ENCODE measurements around the gene FRMD4A. TPM values are rescaled to one million over a fixed set of nuclear protein-coding genes. Genes with fewer than 3 reads are reported as not detected.

Gene FRMD4A
- total RNA-seq, 1 donor from 2014 or later: 28.2 TPM

DNA sequence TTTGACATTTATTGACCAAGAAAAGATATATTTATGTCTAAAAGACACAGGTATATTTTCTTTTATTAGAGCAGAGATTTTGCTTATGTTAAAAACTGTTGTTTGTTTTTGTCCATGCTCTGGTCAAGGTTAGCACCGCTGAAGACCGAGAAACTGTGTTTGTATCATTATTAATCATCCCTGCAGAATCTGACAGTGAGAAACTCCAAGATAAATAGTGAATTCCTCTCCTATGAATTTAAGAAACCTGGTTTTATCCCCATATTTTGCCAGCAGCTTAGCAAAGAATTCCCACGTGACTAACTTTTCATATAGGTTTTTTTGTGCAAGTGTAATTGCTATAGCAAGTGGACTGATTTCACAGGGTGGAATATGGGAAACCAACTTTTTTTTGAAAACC is 77.6 kb downstream of the FRMD4A start:
- H3K27me3 ChIP-seq (ENCODE audit: control insufficient read depth, insufficient read depth, low read length): no peaks in the 10 kb centered on the region
- H3K4me3 ChIP-seq (ENCODE audit: low read depth, low read length): no peak overlapping the region
- H3K36me3 ChIP-seq (ENCODE audit: control insufficient read depth, insufficient read depth, low read length): no peaks in the 10 kb centered on the region
- DNase-seq (ENCODE audit: low read depth): no peak
- TF ChIP-seq, protein P1, sequence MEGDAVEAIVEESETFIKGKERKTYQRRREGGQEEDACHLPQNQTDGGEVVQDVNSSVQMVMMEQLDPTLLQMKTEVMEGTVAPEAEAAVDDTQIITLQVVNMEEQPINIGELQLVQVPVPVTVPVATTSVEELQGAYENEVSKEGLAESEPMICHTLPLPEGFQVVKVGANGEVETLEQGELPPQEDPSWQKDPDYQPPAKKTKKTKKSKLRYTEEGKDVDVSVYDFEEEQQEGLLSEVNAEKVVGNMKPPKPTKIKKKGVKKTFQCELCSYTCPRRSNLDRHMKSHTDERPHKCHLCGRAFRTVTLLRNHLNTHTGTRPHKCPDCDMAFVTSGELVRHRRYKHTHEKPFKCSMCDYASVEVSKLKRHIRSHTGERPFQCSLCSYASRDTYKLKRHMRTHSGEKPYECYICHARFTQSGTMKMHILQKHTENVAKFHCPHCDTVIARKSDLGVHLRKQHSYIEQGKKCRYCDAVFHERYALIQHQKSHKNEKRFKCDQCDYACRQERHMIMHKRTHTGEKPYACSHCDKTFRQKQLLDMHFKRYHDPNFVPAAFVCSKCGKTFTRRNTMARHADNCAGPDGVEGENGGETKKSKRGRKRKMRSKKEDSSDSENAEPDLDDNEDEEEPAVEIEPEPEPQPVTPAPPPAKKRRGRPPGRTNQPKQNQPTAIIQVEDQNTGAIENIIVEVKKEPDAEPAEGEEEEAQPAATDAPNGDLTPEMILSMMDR (IDR thresholded peaks at IDR 0.05; ENCODE audit: insufficient read depth, low read length, poor library complexity, severe bottlenecking): no peak

DNA sequence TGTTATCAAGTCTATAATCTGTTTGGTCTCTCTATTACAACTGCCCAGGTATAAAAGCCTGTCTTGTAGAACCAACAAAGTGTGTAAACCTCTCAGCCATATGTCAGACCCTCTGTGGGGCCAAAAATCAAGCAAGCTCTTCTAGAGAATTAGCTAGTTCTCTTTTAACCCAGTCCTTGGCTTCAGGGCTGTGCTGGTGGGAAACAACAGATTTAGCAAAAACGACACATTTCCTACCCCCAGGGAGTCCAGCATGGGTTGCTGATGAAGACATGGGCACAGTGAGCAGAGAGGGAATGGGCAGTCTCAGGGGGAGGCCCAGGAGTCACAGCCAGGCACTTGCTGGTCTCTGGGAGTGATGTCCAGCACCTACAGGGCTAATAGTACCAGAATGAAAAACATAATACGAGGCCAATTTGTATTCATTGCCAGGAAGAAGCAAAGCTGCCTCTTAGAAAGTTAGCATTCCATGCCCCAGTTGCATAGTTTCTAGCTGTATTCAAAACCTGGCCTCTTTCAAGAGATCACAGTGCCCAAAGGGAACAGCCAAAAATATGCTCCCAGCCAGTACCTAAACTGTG is 80.1 kb downstream of the FRMD4A start:
- Histone ChIP-seq H3K27me3 (ENCODE audit: control insufficient read depth, insufficient read depth, low read length) (no peaks in the 10 kb centered on the region), H3K4me3 (ENCODE audit: low read depth, low read length) (no peak overlapping the region), H3K36me3 (ENCODE audit: control insufficient read depth, insufficient read depth, low read length) (no peaks in the 10 kb centered on the region)
- TF ChIP-seq, protein P1 (IDR thresholded peaks at IDR 0.05; ENCODE audit: insufficient read depth, low read length, poor library complexity, severe bottlenecking): no peak
- DNase-seq (ENCODE audit: low read depth): no peak

DNA sequence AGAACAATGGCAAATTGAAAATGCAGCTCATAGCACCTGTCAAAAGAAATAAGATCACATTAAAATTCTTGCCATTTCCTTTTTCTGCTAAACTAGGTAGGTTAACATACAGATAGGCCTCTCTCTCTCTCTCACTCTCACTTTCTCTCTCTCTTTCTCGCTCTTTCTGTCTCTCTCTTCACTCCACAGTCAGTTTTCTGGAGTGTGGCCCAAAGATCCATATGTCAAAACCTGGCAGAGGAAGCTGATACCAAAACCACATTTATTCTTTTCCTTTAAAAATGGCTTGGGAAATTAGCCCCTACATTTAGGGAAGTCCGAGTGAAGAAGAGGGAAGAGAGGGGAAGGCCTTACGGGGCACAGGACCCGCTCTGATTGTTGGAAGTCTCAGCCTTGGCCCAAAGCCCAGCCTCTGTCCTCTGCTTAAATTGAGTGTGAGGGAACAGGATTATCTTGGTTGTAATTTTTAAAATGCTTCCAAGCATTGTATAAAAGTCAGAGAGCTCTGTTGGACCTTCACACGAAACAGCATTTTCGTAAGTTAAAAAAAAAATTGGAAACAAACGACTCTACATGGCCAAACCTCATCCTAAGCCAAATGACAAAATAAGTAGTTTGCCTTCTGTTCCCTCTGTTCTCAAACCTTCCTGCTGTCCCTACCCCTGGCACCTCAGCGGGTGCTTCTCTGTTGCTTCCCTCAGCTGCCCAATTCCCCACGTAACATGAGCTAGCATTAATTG is 83.2 kb downstream of the FRMD4A start:
- H3K36me3 ChIP-seq (ENCODE audit: control insufficient read depth, insufficient read depth, low read length): no peaks in the 10 kb centered on the region
- no peak for DNase-seq (ENCODE audit: low read depth)
- TF ChIP-seq, protein P1 (IDR thresholded peaks at IDR 0.05; ENCODE audit: insufficient read depth, low read length, poor library complexity, severe bottlenecking): no peak

DNA sequence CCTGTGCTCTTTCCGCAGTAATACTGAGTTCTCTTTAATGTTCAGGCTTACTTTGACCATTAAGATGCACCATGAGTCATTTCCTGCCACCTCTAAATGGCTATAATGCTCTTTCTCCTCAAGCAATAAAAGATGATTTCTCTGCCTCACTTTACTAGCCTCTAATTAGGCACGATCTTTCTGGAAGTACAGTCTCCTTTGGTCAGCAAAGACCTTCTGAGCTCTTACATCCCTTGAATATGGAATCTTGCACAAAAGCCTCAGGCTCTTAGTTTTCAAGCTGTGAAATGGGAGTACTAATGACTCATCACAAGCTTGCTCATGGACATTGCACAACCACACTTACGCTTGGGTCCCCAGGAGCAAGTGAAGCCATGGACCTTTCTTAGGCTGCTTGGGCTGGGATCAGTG is 85.9 kb downstream of the FRMD4A start:
- H3K36me3 ChIP-seq (ENCODE audit: control insufficient read depth, insufficient read depth, low read length): no peaks in the 10 kb centered on the region
- no peak for DNase-seq (ENCODE audit: low read depth)

More for the DNA sequence above, 83.2 kb downstream of the FRMD4A start:
- H3K4me3 ChIP-seq (ENCODE audit: low read depth, low read length): no peak overlapping the region
- no peaks in the 10 kb centered on the region for H3K27me3 ChIP-seq (ENCODE audit: control insufficient read depth, insufficient read depth, low read length)

DNA sequence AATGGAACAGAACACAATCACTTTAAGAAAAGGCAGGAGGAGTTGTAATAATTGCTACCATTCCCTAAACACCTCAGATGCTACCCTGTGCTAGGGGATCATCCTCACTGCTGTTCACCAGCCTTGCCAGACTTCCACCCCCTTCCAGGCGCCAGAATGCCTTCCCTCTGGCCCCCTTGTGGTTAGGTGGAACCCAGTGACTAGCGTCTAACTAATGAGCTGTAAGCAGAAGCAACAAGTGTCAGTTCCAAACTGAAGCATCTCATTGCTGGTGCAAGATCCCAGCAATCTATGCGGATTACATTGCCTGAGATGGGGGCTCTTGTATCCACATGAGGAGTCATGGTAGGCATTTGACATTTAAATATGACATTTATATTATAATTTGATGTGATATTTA is 86.6 kb downstream of the FRMD4A start:
- Histone ChIP-seq H3K4me3 (ENCODE audit: low read depth, low read length) (no peak overlapping the region), H3K27me3 (ENCODE audit: control insufficient read depth, insufficient read depth, low read length) (no peaks in the 10 kb centered on the region), H3K36me3 (ENCODE audit: control insufficient read depth, insufficient read depth, low read length) (no peaks in the 10 kb centered on the region)
- DNase-seq (ENCODE audit: low read depth): no peak
- TF ChIP-seq, protein P1 (IDR thresholded peaks at IDR 0.05; ENCODE audit: insufficient read depth, low read length, poor library complexity, severe bottlenecking): no peak

More for the DNA sequence above, 85.9 kb downstream of the FRMD4A start:
- TF ChIP-seq, protein P1 (IDR thresholded peaks at IDR 0.05; ENCODE audit: insufficient read depth, low read length, poor library complexity, severe bottlenecking): no peak
- H3K27me3 ChIP-seq (ENCODE audit: control insufficient read depth, insufficient read depth, low read length): no peaks in the 10 kb centered on the region
- no peak overlapping the region for H3K4me3 ChIP-seq (ENCODE audit: low read depth, low read length)
